ENCODE results near the gene PHF14. TPM values are rescaled to one million over a fixed set of nuclear protein-coding genes. Genes with fewer than 3 reads are reported as not detected.

The PHF14 gene
- total RNA-seq, 2 donors from 2014 or later = 13.0 to 14.3 TPM

DNA sequence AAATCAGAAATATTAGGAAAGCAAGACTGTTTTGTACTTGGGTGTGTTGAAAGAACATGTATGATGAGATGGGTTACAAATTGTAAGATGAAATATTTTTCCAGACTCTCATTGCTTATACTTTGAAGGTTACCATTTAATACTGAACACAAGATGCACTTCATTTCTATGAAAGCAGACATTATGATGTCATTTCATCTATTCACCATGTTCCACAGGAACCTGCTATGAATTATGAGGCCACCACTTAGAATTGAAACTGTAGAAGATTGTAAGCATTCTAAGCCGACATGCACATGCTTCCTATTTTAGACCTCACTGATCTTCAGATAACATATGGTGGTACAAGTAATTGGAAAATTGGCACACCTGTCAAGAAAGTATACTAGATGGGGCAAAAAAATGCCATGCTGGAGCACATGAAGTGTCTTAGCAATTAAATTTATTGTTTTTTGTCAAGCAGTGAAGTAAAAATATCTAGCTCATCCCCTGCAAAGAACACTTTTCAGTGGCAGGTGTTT lies 195.0 kb downstream of the PHF14 start:
- no peaks in the 10 kb centered on the region for H3K27me3 ChIP-seq
- no peaks in the 10 kb centered on the region for H3K36me3 ChIP-seq
- no peaks in the 10 kb centered on the region for H3K4me1 ChIP-seq
- DNase-seq (ENCODE audit: low spot score) = no peak
- H3K4me3 ChIP-seq = no peak overlapping the region
- TF ChIP-seq, protein P1, sequence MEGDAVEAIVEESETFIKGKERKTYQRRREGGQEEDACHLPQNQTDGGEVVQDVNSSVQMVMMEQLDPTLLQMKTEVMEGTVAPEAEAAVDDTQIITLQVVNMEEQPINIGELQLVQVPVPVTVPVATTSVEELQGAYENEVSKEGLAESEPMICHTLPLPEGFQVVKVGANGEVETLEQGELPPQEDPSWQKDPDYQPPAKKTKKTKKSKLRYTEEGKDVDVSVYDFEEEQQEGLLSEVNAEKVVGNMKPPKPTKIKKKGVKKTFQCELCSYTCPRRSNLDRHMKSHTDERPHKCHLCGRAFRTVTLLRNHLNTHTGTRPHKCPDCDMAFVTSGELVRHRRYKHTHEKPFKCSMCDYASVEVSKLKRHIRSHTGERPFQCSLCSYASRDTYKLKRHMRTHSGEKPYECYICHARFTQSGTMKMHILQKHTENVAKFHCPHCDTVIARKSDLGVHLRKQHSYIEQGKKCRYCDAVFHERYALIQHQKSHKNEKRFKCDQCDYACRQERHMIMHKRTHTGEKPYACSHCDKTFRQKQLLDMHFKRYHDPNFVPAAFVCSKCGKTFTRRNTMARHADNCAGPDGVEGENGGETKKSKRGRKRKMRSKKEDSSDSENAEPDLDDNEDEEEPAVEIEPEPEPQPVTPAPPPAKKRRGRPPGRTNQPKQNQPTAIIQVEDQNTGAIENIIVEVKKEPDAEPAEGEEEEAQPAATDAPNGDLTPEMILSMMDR (IDR thresholded peaks at IDR 0.05) = no peak
- H3K9me3 ChIP-seq = no peaks in the 10 kb centered on the region
- H3K27ac ChIP-seq = no peak overlapping the region

DNA sequence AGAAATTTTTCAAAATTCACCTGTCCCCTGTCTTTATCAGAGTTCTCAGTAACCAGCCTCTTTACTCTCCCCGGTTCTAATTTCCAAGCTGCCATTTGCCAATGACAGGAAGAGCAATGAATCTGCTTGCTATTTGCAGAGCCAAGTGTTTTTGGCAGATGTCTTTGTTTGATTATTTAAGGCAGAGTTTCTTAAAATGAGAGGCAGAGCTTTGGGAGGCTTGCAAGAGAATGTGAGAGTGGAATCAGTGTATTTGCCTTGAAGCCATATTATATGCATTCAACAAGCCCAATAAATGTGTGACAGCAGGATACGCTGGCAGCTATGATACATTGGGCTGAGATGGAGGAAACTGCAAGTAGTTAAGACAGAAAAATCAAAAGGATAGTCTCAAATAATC lies 196.5 kb downstream of the PHF14 start:
- H3K27me3 ChIP-seq = no peaks in the 10 kb centered on the region
- no peaks in the 10 kb centered on the region for H3K36me3 ChIP-seq
- TF ChIP-seq, protein P1 (IDR thresholded peaks at IDR 0.05) = no peak
- no peaks in the 10 kb centered on the region for H3K9me3 ChIP-seq
- no peak for DNase-seq (ENCODE audit: low spot score)
- H3K4me1 ChIP-seq = no peaks in the 10 kb centered on the region
- no peak overlapping the region for H3K27ac ChIP-seq
- H3K4me3 ChIP-seq = no peak overlapping the region

DNA sequence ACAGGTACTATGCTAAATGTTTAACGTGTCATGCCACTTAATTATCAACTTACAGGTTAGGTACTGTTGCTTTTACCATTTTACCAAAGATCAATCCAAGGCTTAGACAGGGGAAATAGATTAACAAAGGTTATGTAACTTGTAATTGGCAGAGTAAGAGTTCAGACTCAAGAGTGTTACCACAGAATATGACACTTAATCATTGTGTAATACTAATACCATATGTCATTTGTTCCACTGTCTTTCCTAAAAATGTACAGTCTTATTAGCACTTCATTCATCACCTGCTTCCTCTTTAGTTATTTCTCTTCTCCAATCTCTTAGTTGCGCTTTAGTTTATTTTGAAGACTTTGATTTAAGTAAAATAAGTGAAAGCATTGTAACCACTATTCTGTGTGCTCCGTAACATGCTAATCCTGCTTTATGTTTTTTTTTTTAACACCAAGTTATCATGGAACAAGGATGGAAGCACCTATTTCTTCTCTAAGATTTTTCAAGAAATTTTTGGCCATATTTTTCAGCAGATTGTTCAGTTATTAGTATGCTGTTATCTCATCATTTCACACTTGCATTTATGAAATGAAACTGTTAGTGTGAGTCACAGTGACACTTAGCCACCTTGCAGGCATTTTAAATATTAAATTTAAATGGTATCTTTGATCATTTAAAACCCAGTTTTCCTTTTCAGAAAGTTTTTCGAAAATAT lies 197.3 kb downstream of the PHF14 start:
- Histone ChIP-seq H3K4me1 (no peaks in the 10 kb centered on the region), H3K4me3 (no peak overlapping the region), H3K36me3 (no peaks in the 10 kb centered on the region), H3K27ac (no peak overlapping the region), H3K9me3 (no peaks in the 10 kb centered on the region), H3K27me3 (no peaks in the 10 kb centered on the region)
- TF ChIP-seq, protein P1 (IDR thresholded peaks at IDR 0.05) = no peak
- DNase-seq (ENCODE audit: low spot score) = no peak

DNA sequence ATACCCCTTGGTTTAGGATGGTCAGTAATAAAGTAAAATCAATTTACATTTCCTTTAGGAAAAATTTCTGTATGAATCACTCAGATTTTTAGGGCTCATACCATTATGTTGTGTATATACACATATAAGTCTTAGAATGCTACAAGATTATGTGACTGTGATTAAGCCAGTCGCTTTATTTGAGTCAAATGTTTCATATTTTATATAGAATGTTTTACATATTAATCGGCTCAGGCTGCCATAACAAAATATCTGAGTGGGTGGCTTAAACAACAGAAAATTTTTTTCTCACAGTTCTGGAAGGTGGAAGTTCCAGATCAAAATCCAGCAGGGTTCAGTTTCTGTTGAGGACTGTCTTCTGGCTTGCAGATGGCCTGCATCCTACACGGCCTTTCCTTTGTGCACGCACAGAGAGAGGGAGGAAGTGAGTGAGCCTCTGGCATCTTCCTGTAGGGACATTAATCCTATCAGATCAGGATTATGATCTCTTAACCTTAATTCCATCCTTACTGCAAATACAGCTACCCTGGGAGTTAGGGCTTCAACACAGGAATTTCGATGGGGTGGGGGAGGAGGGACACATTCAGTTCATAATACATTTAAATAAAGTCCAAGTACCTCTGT lies 198.0 kb downstream of the PHF14 start:
- no peak for DNase-seq (ENCODE audit: low spot score)
- no peaks in the 10 kb centered on the region for H3K27me3 ChIP-seq
- no peak overlapping the region for H3K27ac ChIP-seq
- TF ChIP-seq, protein P1 (IDR thresholded peaks at IDR 0.05) = no peak
- H3K9me3 ChIP-seq = no peaks in the 10 kb centered on the region
- no peaks in the 10 kb centered on the region for H3K4me1 ChIP-seq
- H3K4me3 ChIP-seq = no peak overlapping the region
- H3K36me3 ChIP-seq = no peaks in the 10 kb centered on the region

DNA sequence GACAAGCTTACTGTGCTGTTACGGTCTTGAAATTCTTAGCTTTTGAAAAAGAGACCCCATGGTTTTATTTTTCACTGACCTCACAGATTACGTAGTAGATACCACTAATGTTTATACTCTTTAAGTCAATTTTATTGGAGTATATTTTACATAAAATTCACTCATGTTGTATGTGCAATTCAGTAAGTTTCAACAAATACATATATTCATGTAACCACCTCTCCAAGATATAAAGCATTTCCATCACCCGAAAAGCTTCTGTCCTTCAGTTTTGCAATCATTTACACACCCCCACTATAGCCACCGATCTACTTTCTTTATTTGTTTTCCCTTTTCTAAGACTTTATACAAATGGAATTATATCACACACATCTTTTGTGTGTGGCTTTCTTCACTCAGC lies 199.2 kb downstream of the PHF14 start:
- no peaks in the 10 kb centered on the region for H3K4me1 ChIP-seq
- H3K27me3 ChIP-seq = no peaks in the 10 kb centered on the region
- no peak overlapping the region for H3K4me3 ChIP-seq
- no peak for DNase-seq (ENCODE audit: low spot score)
- H3K27ac ChIP-seq = no peak overlapping the region
- H3K9me3 ChIP-seq = no peaks in the 10 kb centered on the region
- H3K36me3 ChIP-seq = no peaks in the 10 kb centered on the region
- TF ChIP-seq, protein P1 (IDR thresholded peaks at IDR 0.05) = no peak
